OCI-LY3 (cell line): ENCODE measurements around the gene TRMT6.

Experiments
- H2AFZ ChIP-seq: fragments of 200-600, 300-600 bp; shearing (Covaris generic); 2 replicates; pipeline ENCODE4 v1.6.0; 2014; ENCODE audit warnings: antibody characterized with exemption, low read depth, low read length
- H3K27ac ChIP-seq: fragments of 200-600, 300-600 bp; sonication (generic); 2 replicates; pipeline ENCODE4 v1.5.1; 2014; ENCODE audit warnings: mild to moderate bottlenecking, low read length, moderate library complexity, mixed read lengths
- H3K27me3 ChIP-seq: fragments of 200-600, 300-600 bp; sonication (generic); 2 replicates; pipeline ENCODE4 v1.6.1; 2014; ENCODE audit warnings: low read depth, low read length, mixed read lengths
- H3K36me3 ChIP-seq: fragments of 200-600, 300-600 bp; sonication (generic); replicated peaks from 2 replicates; pipeline ENCODE3; 2014; ENCODE audit warnings: low read depth, low read length, mixed read lengths
- H3K4me1 ChIP-seq: fragments of 300-600, 200-600 bp; sonication (generic); 2 replicates; pipeline ENCODE4 v1.6.1; 2014; ENCODE audit warnings: low read length, mixed read lengths
- H3K4me2 ChIP-seq: fragments of 200-600, 300-600 bp; sonication (generic); 2 replicates; pipeline ENCODE4 v1.6.1; 2014; ENCODE audit warnings: low read length, mixed read lengths
- H3K4me3 ChIP-seq: fragments of 300-600, 200-600 bp; sonication (generic); 2 replicates; pipeline ENCODE4 v1.5.1; 2014; ENCODE audit warnings: antibody characterized with exemption, mild to moderate bottlenecking, low read length, moderate library complexity
- H3K79me2 ChIP-seq: fragments of 300-600, 200-600 bp; shearing (Covaris generic); 2 replicates; pipeline ENCODE4 v1.6.1; 2014; ENCODE audit warnings: mild to moderate bottlenecking, low read length, mixed read lengths
- H3K9ac ChIP-seq: fragments of 300-600, 200-600 bp; shearing (Covaris generic); 2 replicates; pipeline ENCODE4 v1.6.0; 2014; ENCODE audit warnings: mild to moderate bottlenecking, low read length, moderate library complexity
- H3K9me3 ChIP-seq: fragments of 200-600, 300-600 bp; shearing (Covaris generic); 2 replicates; pipeline ENCODE4 v1.6.1; 2014; ENCODE audit warnings: low read length, mixed read lengths; ENCODE audit not compliant: insufficient read depth
- H4K20me1 ChIP-seq: fragments of 200-600, 300-600 bp; sonication (generic); 2 replicates; pipeline ENCODE4 v1.6.1; 2016; ENCODE audit warnings: low read length, mixed read lengths; ENCODE audit not compliant: insufficient read depth
- EZH2phosphoT487 ChIP-seq: fragments of 200-600 bp; shearing (Covaris generic); IDR thresholded peaks from 2 replicates; pipeline ENCODE4 v1.6.1; 2018; ENCODE audit warnings: antibody characterized with exemption, mixed run types, low read depth
- TF ChIP-seq, protein P1 (sequence below): fragments of 200-600, 300-600 bp; sonication (generic); IDR thresholded peaks from 2 replicates; pipeline ENCODE4 v1.5.1; 2014; ENCODE audit warnings: antibody characterized with exemption, low read length, low read depth

TRMT6 gene

DNA sequence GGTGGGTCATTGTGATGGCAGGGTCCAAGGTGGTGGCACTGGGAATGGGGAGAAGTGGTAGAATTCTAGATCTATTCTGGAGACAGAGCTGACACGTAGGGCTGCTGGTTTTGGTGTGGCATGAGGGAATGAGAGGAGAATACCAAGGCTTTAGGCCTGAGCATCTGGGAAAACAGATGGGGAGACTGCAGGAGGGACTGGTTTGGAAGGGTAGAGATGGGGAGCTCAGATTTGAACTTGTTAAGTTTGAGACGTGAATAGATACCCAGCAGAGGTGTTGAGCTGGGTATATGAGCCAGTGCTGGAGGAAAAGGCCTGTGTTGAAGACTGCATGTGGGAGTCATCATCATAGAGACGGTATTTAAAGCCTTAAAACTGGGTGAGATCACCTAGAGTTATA, 17.5 kb downstream of the TRMT6 start:
- no peaks in the 10 kb centered on the region for H4K20me1 ChIP-seq
- H3K4me2 ChIP-seq: no peak overlapping the region
- no peaks in the 10 kb centered on the region for H3K9me3 ChIP-seq
- H3K9ac ChIP-seq: no peak overlapping the region
- H3K27ac ChIP-seq: no peak overlapping the region
- H3K27me3 ChIP-seq: no peaks in the 10 kb centered on the region
- H3K36me3 ChIP-seq: peaks cover 6% of the 10 kb centered on the region
- H2AFZ ChIP-seq: no peak overlapping the region
- no peaks in the 10 kb centered on the region for H3K79me2 ChIP-seq
- H3K4me1 ChIP-seq: peaks cover 10% of the 10 kb centered on the region
- TF ChIP-seq, protein P1, sequence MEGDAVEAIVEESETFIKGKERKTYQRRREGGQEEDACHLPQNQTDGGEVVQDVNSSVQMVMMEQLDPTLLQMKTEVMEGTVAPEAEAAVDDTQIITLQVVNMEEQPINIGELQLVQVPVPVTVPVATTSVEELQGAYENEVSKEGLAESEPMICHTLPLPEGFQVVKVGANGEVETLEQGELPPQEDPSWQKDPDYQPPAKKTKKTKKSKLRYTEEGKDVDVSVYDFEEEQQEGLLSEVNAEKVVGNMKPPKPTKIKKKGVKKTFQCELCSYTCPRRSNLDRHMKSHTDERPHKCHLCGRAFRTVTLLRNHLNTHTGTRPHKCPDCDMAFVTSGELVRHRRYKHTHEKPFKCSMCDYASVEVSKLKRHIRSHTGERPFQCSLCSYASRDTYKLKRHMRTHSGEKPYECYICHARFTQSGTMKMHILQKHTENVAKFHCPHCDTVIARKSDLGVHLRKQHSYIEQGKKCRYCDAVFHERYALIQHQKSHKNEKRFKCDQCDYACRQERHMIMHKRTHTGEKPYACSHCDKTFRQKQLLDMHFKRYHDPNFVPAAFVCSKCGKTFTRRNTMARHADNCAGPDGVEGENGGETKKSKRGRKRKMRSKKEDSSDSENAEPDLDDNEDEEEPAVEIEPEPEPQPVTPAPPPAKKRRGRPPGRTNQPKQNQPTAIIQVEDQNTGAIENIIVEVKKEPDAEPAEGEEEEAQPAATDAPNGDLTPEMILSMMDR: no peak
- TF ChIP-seq EZH2phosphoT487: no peak
- no peak overlapping the region for H3K4me3 ChIP-seq

DNA sequence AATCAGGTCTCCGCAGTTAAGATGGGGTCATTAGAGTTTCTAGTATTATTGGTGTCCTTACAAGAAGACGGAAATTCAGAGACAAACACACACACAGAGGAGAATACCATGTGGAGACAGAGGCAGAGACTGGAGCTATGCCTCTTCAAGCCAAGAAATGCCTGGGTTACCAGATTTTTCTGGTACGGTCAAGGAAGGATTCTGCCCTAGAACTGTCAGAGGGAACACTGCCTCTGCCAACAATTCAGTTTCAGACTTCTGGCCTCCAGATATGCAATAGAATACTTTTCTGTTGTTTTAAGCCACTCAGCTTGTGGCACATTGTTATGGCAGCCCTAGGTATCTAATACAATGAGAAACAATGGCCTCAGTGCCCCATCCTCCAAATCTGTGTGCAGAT, 18.9 kb downstream of the TRMT6 start:
- no peaks in the 10 kb centered on the region for H3K36me3 ChIP-seq
- TF ChIP-seq, protein P1: no peak
- TF ChIP-seq EZH2phosphoT487: no peak
- H3K9ac ChIP-seq: no peak overlapping the region
- H3K4me3 ChIP-seq: no peak overlapping the region
- H2AFZ ChIP-seq: no peak overlapping the region
- H3K79me2 ChIP-seq: no peaks in the 10 kb centered on the region
- H4K20me1 ChIP-seq: no peaks in the 10 kb centered on the region
- H3K9me3 ChIP-seq: no peaks in the 10 kb centered on the region
- no peak overlapping the region for H3K4me2 ChIP-seq
- no peak overlapping the region for H3K27ac ChIP-seq
- no peaks in the 10 kb centered on the region for H3K27me3 ChIP-seq
- peaks cover 10% of the 10 kb centered on the region for H3K4me1 ChIP-seq

DNA sequence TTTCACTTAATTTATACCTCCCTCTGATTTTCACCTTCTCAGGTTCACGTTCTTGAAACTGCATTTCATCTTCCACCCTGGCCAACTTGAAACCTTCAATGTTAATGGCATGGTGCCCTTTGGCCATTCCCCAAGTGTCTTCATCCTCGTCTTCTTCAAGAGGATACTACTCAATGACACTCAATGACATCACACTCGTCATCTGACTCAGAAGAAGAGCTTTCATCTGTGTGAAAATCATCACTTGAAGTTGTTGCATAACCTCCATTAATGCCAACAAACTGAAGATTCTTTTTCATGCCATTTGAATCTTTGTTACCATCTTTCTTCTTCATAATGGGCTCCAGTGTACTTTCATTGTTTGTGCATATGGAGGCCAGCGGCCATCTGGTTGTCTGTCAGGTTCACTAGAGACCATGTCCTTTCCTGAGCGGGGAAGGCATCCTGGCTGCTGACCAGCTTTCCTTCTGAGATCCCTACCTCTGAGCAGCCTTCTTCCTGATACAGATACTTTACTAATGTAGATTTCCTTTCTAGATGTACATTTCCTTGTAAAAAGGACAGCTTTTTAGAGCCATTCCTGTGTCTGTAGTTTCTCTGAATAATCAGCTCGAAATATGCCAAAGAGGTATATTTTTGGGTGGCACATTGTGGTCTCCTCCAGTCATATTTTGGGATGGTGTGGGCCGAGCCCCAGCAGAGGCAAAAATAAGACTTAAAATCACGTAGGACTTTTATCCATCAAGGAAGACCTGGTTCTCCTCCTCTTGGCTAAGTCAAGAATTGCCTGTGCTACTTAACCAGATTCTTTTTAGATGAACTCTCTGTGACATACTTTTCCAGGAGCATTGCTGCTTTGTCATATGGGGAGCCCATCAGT, 21.3 kb downstream of the TRMT6 start:
- Histone ChIP-seq H3K79me2 (no peaks in the 10 kb centered on the region), H3K9ac (no peak overlapping the region), H3K4me2 (no peak overlapping the region), H3K9me3 (no peaks in the 10 kb centered on the region), H4K20me1 (no peaks in the 10 kb centered on the region), H3K4me3 (no peak overlapping the region), H3K4me1 (peaks cover 7% of the 10 kb centered on the region), H3K27me3 (no peaks in the 10 kb centered on the region), H2AFZ (no peak overlapping the region), H3K27ac (no peak overlapping the region), H3K36me3 (no peaks in the 10 kb centered on the region)
- no peak for TF ChIP-seq EZH2phosphoT487
- TF ChIP-seq, protein P1: no peak

DNA sequence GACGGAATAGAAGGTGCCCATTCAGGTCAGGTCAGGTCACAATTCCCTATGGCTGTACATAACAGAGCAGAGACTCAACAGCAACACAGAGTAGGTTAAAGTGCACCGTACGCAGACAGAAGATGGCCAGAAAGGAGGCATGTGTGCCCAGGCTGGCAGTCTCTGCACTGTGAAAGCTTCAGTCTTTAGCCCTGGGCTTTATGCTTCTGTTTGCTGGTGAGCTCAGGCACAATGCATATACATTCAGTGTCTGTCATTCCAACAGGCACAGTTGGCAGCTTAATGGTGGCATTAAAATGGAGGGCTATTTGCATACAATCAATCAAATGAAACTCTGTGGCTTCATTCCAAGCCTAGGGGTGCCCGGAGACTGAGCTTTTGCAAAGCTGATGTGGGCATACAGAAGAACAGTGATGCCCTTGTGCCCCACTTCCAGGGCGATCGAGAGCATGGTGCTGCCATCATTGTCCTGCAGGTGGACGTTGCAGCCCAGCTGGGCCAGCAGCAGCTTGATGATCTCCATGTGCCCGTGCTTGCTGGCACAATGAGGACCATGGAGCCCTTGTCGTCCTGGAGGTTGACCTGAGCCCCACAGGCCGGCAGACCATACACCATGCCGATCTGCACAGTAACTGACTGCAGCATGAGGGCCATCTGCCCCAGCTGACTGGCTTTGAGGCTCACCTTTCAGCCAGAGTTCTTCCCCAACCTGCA, 22.4 kb downstream of the TRMT6 start:
- no peaks in the 10 kb centered on the region for H3K9me3 ChIP-seq
- no peaks in the 10 kb centered on the region for H4K20me1 ChIP-seq
- no peak overlapping the region for H3K4me2 ChIP-seq
- H3K27ac ChIP-seq: no peak overlapping the region
- H3K79me2 ChIP-seq: no peaks in the 10 kb centered on the region
- no peak for TF ChIP-seq EZH2phosphoT487
- TF ChIP-seq, protein P1: no peak
- no peak overlapping the region for H3K4me3 ChIP-seq
- H3K4me1 ChIP-seq: peaks cover 6% of the 10 kb centered on the region; the same call in 1 of the 2 replicates
- H2AFZ ChIP-seq: no peak overlapping the region
- no peaks in the 10 kb centered on the region for H3K36me3 ChIP-seq
- H3K27me3 ChIP-seq: no peaks in the 10 kb centered on the region
- H3K9ac ChIP-seq: no peak overlapping the region
